ENCODE data around the gene LAMTOR4. TPM values are rescaled to one million over a fixed set of nuclear protein-coding genes. Genes with fewer than 3 reads are reported as not detected.

The LAMTOR4 gene
- total and polyA plus RNA-seq, 2 of the 13 experiments (the other 11 are each of a cell fraction or from before 2014, with no cell fraction given), result 115 to 118 TPM

- TF ChIP-seq IRF2 (CRISPR knock-in tag; IDR thresholded peaks at IDR 0.05) (no peak), ZNF747 (CRISPR knock-in tag; IDR thresholded peaks at IDR 0.05; ENCODE audit: borderline replicate concordance) (peak; percentile 52; the same call in 1 of the 2 replicates), ZNF33A (CRISPR knock-in tag; IDR thresholded peaks at IDR 0.05; ENCODE audit: borderline replicate concordance) (no peak), ZNF512 (CRISPR knock-in tag; IDR thresholded peaks at IDR 0.05) (no peak), ZNF788 (CRISPR knock-in tag; IDR thresholded peaks at IDR 0.05; ENCODE audit: borderline replicate concordance) (no peak; the same call in 1 of the 2 replicates), ZC3H4 (CRISPR knock-in tag; IDR thresholded peaks at IDR 0.05; ENCODE audit: borderline replicate concordance) (0 out of 2 replicates have a peak, but pooled peaks have one; percentile 55), HINFP (CRISPR knock-in tag; IDR thresholded peaks at IDR 0.05; ENCODE audit: low read depth) (no peak), E2F1 (CRISPR knock-in tag; IDR thresholded peaks at IDR 0.05) (no peak; the same call in 1 of the 2 replicates), SMC3 (IDR thresholded peaks at IDR 0.05; ENCODE audit: low read length) (no peak), SPEN (CRISPR knock-in tag; IDR thresholded peaks at IDR 0.05; ENCODE audit: low read depth) (peak; percentile 41; the same call in 1 of the 2 replicates), CEBPB (IDR thresholded peaks at IDR 0.05; ENCODE audit: borderline replicate concordance, low read depth, low read length) (peak; percentile 86), CHD4 (IDR thresholded peaks at IDR 0.05; ENCODE audit: borderline replicate concordance, low read length) (no peak), RFXANK (CRISPR knock-in tag; IDR thresholded peaks at IDR 0.05) (peak; percentile 90; the same call in 1 of the 2 replicates), POLR2AphosphoS5 (IDR thresholded peaks at IDR 0.05; ENCODE audit: low read depth, low read length) (peak; percentile 83), ZBTB44 (CRISPR knock-in tag; IDR thresholded peaks at IDR 0.05) (0 out of 2 replicates have a peak, but pooled peaks have one; percentile 9), MYNN (CRISPR knock-in tag; IDR thresholded peaks at IDR 0.05; ENCODE audit: low read depth) (no peak), TOPORS (CRISPR knock-in tag; IDR thresholded peaks at IDR 0.05) (no peak), ZNF333 (CRISPR knock-in tag; IDR thresholded peaks at IDR 0.05; ENCODE audit: borderline replicate concordance) (0 out of 2 replicates have a peak, but pooled peaks have one; percentile 58), HMG20A (CRISPR knock-in tag; IDR thresholded peaks at IDR 0.05; ENCODE audit: borderline replicate concordance) (no peak), KDM5B (CRISPR knock-in tag; IDR thresholded peaks at IDR 0.05; ENCODE audit: borderline replicate concordance) (0 out of 2 replicates have a peak, but pooled peaks have one; percentile 26), ZGPAT (CRISPR knock-in tag; IDR thresholded peaks at IDR 0.05) (peak; percentile 60; the same call in 1 of the 2 replicates), PCBP2 (optimal IDR thresholded peaks at IDR 0.05; ENCODE audit: low read depth, low read length, poor library complexity, severe bottlenecking) (no peak)
These were observed at the start of gene LAMTOR4 (continued) for GRCh38 chr7:100148559-100149328.
